Activated T-cell treated with anti-CD3 and anti-CD28 coated beads, Interleukin-2, amount 50 U/mL, for 1 hour (primary cell): ENCODE results near the gene TANGO6.
"Not testable (repeated sequence)": the region's sequence is repeated elsewhere in the genome, so short reads cannot be mapped to it uniquely, and the experiment has no call there.

ENCODE experiments used
- DNase-seq: peaks from one replicate; pipeline ENCODE4 v3.0.0-alpha.2; 2020

TANGO6 gene

GRCh38 chr16:69108064-69108904 is 265.0 kb downstream of the TANGO6 start:
- DNase-seq, result no peak

GRCh38 chr16:69108905-69109252 is 265.5 kb downstream of the TANGO6 start:
- no peak for DNase-seq

- DNase-seq, result no peak
These were observed 266.3 kb downstream of the TANGO6 start for GRCh38 chr16:69109486-69110270.

GRCh38 chr16:69110406-69110805 is 267.1 kb downstream of the TANGO6 start:
- no peak for DNase-seq

GRCh38 chr16:69111216-69111875 is 268.0 kb downstream of the TANGO6 start:
- DNase-seq, result no peak

- DNase-seq, result no peak
These were observed 268.5 kb downstream of the TANGO6 start for GRCh38 chr16:69111876-69112230.

GRCh38 chr16:69112285-69113129 is 269.2 kb downstream of the TANGO6 start:
- DNase-seq, result peak; percentile 49

- no peak for DNase-seq
These were observed 269.9 kb downstream of the TANGO6 start for GRCh38 chr16:69113216-69113615.

- no peak for DNase-seq
These were observed 271.1 kb downstream of the TANGO6 start for GRCh38 chr16:69114346-69114975.

GRCh38 chr16:69114976-69115355 is 271.6 kb downstream of the TANGO6 start:
- DNase-seq, result no peak

GRCh38 chr16:69115361-69115760 is 272.0 kb downstream of the TANGO6 start:
- DNase-seq, result no peak

- no peak for DNase-seq
These were observed 272.5 kb downstream of the TANGO6 start for GRCh38 chr16:69115837-69116236.

GRCh38 chr16:69116256-69116875 is 273.0 kb downstream of the TANGO6 start:
- DNase-seq, result no peak

- DNase-seq, result no peak
These were observed 273.6 kb downstream of the TANGO6 start for GRCh38 chr16:69116906-69117305.

- no peak for DNase-seq
These were observed 275.1 kb downstream of the TANGO6 start for GRCh38 chr16:69118468-69118867.

- DNase-seq, result no peak
These were observed 275.7 kb downstream of the TANGO6 start for GRCh38 chr16:69118994-69119393.

GRCh38 chr16:69119536-69119935 is 276.2 kb downstream of the TANGO6 start:
- no peak for DNase-seq

- DNase-seq, result no peak
These were observed 276.8 kb downstream of the TANGO6 start for GRCh38 chr16:69120096-69120664.

- DNase-seq, result peak; percentile 44
These were observed 280.6 kb downstream of the TANGO6 start for GRCh38 chr16:69123910-69124309.

- not testable (repeated sequence) for DNase-seq
These were observed 281.1 kb downstream of the TANGO6 start for GRCh38 chr16:69124406-69124805.

- DNase-seq, result not testable (repeated sequence)
These were observed 281.6 kb downstream of the TANGO6 start for GRCh38 chr16:69124961-69125360.
